Thyroid gland (tissue), 4 donors: Measurements from ENCODE around the gene C6orf47.

Experiments used
- CTCF ChIP-seq, 6 experiments: fragments of 200-600 bp in 3 of 6; fragments of 450-650 bp in 3 of 6; sonication (generic) in 3 of 6; IDR thresholded peaks; one replicate each; pipeline ENCODE4 v1.5.1; 2016 to 2019; ENCODE audit warnings: antibody characterized with exemption in 6 of 6, mild to moderate bottlenecking in 2 of 6, inconsistent platforms in 1 of 6, moderate library complexity in 1 of 6
- POLR2A ChIP-seq, 2 donors: fragments of 450-650 bp; IDR thresholded peaks; one replicate each; pipeline ENCODE4 v1.6.1; 2017; ENCODE audit warnings: antibody characterized with exemption in 2 of 2, mild to moderate bottlenecking in 2 of 2, moderate library complexity in 1 of 2

- no peak for TF ChIP-seq CTCF (IDR thresholded peaks at IDR 0.05)
- TF ChIP-seq POLR2A (IDR thresholded peaks at IDR 0.05), result no peak
Measured at GRCh38 chr6:31692353-31692752, 31.8 kb upstream of the C6orf47 start.
